HG02623 (cell line): Measurements from ENCODE around the gene ATF1.
"Not testable (repeated sequence)": the region's sequence is repeated elsewhere in the genome, so short reads cannot be mapped to it uniquely, and the experiment has no call there.

Experiments
- ATAC-seq: cut with Tn5 transposase; IDR thresholded peaks from one replicate; pipeline ENCODE4 v1.9.1; 2021; ENCODE audit warnings: moderate library complexity; ENCODE audit not compliant: unreplicated experiment

The ATF1 gene

DNA sequence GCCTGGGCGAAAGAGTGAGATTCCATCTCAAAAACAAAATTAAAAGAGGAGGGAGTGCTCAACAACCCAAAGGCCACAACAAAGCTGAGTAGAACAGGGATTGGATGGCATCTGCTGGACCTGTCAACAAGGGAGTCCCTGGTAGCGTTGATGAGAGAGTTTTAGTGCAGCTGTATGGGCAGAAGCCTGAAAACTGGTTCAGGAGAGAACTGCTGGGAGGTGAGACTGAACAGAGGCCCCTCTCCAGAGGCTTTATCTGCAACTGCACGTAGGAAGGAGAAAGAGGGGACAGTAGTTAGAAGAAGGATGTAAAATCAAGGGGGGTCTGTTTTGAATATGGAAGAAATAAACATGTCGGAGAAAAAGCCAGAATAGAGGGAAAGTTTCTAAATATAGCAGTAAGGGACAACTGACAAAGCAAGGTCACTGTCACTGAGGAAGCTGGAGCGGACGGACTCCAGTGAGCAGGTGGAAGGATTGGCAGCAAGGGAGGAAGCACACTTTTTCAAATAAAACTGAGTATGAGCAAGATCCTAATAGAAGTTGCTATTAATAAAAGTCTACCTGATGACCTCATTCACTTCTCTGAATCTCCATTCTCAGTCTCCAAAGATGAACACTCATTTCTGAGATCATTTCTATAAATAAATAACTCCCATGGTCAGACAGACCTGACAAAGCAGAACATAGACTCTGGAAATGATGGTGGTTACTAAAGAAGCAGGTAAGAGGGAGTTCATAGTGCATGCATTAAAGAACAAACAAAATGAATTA lies 11.8 kb upstream of the ATF1 start:
- no peak for ATAC-seq

DNA sequence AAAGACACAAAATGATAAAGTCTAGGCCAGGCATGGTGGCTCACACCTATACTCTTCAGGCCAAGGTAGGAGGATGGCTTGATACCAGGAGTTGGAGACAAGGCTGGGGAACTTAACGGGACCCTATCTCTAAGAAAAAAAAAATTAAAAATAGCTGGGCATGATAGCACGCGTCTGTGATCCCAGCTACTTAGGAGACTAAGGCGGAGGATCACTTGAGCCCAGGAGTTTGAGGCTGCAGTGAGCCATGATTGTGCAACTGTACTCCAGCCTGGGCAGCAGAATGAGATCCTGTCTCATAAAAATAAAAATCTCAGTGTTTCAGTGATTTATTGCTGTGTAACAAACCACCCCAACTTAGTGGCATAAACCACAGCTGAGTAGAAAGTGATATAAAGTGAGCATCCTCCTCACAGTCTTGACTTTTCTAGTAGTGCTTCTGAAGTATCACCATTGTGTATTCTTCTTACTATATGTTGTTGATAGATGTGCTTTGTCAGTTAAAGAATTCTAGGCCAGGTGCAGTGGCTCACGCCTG lies 10.6 kb upstream of the ATF1 start:
- no peak for ATAC-seq

DNA sequence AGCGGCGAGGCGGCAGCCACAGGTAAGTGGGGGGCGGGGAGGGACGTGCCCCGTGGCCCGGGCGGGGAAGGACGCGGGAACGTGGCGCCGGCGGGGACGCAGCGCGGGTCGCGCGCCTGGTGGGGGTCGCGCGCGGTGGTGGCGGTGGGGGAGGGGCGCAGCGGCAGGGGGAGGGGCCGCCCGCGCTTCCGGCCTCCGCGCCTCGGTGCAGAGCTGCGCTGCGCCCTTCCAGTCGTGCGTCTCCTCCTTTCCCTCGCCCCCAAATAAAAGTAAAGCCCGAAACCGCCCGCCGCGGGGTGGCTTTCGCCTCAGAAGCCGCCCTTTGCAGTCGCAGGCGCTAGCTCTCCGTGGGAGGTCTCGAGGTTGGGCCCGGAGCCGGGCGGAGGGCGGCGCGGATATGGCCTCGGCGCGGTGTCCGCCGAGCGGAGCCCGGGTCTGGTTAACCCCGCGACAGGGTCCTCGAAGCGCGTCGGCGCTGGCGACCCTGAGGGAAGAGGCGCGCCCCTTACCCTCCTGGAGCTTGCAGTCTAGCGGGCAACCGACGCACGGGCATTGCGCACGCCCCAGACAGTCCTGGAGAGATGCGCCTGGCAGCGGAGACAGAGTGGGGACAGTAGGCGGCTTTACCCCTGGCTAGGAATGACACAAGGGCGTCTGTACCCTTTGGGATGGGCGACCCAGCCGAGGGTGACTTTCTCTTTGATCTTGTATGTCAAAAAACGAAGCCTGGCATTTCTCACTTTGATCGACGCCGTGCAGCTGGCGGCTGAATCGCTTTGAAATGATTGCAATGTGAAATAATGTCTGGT lies 589 bp downstream of the ATF1 start:
- peak; percentile 37 for ATAC-seq

DNA sequence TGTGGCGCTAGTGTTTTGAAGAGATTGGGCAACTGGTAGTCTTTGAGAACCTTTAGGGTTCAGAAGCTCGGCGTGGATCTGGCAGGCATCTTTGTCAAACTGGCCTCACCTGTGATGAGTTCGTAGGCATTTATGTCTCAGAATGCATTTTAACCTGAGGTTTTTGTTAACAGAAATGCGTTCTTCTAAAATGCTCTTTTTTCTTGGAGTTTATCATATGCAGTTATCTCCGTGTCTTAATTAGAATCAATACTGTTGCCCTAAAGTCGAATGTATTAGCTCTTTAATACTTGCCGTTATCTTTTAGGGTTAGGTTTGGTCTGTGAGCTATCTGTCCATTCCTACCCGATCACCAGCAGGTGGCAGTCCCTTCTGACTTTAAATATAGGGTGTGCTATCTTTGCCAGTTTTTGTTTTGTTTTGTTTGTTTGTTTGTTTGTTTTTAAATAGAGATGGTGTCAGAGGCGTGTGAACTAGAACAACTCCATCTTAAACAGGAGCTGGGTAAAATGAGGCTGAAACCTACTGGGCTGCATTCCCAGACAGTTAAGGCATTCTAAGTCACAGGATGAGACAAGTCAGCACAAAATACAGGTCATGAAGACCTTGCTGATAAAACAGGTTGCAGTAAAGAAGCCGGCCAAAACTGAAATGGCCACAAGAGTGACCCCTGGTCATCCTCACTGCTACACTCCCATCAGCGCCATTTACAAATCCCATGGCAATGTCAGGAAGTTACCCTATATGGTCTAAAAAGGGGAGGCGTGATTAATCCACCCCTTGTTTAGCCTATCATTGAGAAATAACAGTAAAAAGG lies 1.4 kb downstream of the ATF1 start:
- ATAC-seq: no peak

DNA sequence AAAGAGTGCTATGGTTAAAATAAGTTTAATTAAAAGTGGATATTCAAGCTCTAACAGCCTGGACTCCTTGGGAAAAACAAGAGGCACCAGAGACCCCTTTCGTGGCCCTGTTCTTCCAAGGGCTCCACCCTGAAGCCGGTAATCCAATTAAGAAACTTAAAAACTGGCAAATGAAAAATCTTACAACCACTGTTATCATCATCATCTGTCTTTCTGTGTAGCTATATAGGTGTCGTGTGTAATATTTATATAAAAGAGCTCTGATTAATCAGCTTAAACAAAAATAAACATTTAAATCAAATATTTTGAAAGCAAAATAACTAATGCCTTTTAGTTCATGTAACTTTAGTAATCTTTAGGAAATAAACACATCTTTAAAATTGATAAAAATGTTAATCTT lies 4.5 kb downstream of the ATF1 start:
- no peak for ATAC-seq

DNA sequence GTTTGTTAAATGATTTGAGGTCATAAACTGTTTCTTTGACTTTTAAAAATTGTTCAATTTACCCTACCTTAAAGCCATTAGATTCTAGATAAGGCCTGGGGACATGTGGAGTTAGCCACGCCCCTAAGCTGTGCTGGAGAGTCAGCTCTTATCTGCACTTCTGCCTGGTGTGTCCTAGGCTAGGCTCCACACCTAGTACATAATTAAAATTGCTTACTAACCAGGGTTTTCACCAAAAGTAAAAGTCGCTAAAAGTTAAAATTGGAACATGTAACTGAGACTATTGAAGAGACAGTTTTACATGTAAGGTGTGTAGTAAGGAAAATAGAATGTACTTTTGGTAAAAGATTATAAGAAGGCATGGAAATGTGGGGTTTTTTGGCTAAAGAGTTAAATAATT lies 4.9 kb downstream of the ATF1 start:
- not testable (repeated sequence) for ATAC-seq

DNA sequence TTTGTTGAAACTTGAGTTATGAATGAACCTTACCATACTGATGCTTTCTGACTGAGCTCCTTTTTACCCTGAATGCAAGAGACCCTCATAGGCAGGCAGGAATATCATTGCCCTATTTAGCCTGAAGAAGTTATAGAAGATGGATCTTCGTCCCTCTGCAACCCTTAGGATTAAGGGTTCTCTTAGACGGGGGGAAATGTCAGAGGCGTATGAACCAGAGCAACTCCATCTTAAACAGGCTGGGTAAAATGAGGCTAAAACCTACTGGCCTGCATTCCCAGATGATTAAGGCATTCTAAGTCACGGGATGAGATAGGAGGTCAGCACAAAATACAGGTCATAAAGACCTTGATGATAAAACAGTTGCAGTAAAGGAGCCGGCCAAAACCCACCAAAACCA lies 7.5 kb downstream of the ATF1 start:
- ATAC-seq: no peak

DNA sequence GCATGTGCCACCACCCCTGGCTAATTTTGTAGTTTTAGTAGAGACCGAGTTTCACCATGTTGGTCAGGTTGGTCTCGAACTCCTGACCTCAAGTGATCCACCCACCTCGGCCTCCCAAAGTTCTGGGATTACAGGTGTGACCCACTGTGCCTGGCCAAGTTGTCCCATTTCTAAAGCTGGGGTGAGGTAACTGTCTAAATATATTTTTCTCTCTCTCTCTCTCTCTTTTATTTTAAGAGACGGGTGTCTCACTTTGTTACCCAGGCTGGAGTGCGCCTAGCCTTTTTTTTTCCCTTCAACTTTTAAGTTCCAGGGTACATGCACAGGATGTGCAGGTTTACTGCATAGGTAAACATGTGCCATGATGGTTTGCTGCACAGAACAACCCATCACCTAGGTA lies 8.6 kb downstream of the ATF1 start:
- no peak for ATAC-seq

DNA sequence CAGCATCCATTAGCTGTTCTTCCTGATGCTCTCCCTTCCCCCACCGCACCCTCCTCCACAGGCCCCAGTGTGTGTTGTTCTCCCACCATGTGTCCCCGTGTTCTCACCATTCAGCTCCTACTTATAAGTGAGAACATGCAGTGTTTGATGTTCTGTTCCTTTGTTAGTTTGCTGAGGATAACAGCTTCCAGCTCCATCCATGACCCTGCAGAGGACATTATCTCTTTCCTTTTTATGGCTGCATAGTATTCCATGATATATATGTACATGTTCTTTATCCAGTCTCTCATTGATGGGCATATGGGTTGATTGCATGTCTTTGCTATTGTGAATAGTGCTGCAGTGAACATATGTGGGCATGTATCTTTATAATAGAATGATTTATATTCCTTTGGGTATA lies 9.0 kb downstream of the ATF1 start:
- no peak for ATAC-seq

DNA sequence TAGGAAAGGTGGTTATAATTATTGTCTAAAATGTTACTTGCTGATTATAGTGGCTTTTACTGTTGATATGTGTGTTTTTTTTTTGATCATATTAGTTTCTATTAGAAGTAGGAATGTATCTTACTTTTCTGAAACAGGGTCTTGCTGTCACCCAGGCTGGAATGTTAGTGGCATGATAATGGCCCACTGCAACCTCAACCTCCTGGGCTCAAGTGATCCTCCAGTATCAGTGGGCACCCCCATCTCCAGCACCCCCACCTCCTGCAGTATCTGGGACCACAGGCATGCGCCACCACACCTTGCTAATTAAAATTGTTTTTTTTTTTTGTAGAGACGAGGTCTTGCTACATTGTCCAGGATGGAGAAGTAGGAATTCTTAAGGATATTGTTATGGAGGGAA lies 11.3 kb downstream of the ATF1 start:
- no peak for ATAC-seq

DNA sequence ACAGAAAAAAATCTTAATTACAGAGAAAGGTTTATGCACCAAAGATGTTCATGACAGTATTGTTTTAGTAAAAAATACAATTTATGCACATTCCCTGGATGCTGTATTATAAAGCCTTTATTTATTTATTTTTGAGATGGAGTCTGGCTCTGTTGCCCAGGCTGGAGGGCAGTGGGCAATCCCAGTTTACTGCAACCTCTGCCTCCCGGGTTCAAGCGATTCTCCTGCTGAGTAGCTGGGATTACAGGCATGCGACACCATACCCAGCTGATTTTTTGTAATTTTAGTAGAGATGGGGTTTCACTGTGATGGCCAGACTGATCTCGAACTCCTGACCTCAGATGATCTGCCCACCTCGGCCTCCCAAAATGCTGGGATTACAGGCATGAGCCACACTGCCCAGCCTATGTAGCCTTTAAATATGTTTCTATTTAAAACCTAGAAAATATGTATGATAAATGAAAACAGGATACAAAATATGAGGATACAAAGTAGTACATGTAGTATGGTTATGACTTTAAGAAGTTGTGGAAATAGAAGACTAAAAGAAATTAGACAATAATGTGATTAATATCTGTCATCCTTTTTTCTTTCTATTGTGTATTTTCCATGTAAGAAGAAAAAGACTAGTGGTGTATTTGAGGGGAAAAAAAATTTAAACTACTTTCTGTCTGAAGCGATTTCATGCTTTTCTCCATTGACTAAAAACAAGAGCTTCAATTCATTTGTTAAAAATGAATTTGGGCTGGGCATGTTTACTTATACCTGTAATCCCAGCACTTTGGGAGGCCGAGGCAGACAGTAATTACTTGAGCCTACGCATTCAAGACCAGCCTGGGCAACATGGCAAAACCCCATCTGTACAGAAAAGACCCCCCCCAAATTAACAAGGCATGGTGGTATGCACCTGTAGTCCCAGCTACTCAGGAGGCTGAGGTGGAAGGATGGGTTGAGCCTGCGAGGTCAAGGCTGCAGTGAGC lies 13.1 kb downstream of the ATF1 start:
- no peak for ATAC-seq

DNA sequence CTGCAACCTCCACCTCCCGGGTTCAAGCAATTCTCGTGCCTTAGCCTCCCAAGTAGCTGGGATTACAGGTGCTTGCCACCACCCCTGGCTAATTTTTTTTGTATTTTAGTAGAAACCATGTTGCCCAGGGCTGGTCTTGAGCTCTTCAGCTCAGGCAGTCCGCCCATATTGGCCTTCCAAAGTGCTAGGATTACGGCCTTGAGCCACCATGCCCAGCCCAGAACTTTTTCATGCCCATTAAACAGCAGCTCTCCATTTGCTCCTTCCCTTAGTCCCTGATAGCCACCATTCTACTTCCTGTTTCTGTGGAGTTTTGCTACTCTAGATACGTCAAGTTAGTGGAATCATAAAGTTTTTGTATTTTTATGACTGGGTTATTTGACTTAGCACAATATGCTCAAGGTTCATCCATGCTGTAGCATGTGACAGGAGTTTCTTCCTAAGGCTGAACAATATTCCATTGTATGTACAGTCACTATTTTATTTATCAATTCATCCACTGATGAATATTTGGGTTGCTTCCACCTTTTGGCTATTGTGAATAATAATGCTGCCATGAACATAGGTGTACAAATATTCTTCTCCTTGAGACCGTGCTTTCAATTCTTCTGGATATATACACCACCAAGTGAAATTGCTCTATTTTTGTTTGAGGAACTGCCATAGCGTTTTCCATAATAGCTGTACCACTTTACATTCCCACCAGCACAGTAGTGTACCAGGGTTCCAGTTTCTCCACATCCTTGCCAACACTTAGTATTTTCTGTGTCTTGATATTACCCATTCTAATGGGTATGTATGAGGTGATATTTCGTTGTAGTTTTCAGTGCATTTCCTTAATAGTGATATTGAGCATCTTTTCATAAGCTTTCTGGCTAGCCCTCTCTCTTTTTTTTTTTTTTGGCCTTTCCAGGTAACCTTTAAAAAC lies 15.0 kb downstream of the ATF1 start:
- ATAC-seq: no peak

DNA sequence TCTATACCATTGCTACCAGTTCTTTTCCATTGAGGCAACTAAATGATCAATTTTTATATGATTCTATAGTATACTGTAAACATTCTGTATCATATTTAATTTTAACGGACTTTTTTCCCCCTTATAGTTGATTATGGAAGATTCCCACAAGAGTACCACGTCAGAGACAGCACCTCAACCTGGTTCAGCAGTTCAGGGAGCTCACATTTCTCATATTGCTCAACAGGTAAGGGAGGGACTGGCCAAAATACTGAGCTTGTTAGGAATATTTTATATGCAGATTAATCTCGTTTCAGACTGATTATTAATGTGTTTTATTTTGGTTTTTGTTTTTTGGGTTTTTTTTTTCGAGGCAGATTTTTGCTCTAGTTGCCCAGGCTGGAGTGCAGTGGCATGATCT lies 16.1 kb downstream of the ATF1 start:
- ATAC-seq: no peak

DNA sequence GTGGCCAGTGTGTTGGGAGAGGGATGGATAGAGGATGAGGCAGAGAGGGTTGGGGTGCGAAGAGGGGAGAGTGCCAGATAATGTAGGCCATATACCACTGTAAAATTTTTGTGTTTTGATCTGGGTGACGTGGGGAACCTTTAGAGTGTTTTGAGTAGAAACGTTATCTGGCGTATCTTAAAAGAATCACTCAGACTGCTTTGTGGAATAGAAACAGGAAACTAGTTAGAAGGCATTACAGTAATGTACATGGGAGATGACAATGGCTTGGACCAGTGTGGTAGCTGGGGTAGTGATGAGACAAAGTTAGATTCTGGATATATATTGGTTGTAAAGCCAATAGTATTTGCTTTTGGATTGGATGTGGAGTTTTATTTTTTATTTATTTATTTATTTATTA lies 20.6 kb downstream of the ATF1 start:
- ATAC-seq: no peak

DNA sequence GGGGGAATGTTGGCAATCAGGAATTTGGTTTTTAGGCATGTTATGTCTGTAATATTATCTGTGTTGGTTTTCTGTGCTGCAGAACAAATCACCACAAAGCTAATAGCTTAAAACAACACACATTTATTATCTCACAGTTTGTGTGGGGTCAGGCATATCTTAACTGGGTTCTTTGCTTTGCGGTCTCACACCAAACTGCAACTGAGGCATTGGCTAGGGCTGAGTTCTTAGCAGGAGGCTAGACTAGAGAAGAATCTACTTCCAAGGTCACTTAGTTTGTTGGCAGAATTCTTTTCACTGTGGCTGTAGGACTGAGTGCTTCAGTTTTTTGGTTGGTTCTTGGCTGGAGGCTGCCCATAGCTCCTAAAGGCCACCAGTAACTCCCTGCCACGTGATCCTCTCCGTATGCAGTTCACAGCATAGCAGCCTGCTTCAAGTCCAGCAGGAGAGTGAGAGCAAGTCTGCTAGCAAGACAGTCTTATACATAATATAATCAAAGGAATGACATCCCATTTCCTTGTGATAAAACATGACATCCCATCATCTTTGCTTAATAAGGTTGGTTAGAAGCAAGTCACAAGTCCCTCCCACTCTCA lies 21.6 kb downstream of the ATF1 start:
- no peak for ATAC-seq

DNA sequence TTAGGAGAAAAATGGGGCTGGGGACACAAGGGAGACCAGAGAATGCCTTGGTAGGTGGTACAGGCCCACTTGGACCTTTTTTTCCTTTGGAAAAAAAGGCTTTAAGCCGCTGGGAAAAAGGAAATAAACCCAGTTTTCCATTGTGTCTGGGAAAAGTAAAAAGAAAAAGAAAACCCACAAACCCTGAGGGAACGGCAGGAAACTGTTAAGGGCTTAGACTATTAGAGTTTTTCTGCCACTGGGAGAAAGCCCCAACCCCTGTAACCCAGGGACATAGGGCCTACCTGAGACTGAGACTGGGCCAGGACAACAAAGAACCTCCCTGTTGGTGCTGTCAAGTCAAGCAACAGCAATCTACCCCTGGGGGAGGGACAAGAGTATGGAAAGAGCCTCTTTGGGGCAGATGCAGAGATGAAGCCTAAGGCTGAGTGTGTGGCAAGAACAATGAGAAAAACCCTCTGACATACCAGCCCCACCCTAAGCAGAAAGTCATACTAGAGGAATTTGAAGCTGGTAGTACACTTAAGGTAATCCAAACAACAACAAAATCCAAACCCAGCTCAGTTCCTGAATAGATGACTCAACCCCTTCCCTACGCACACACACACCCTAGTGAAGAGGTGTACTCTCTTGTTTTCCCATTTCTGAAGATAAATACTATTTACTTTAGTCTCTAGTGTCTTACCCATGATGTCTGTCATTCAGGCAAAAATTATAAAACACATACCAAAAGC lies 22.8 kb downstream of the ATF1 start:
- no peak for ATAC-seq

DNA sequence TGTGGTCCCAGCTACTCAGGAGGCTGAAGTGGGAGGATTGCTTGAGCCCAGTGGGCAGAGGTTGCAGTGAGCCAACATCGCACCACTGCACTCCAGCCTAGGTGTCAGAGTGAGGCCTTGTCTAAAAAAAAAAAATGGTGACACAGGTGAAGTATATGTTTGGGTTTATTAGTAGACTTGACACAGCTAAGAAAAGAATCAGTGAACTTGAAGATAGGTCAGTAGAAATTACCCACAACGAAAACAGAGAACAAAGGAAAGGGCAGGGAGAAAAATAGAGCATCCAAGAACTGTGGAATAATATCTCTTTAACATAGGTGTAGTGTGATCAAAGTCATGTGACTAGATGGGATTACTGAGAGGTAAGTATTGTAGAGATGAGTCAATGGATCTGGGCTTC lies 23.7 kb downstream of the ATF1 start:
- ATAC-seq: no peak

DNA sequence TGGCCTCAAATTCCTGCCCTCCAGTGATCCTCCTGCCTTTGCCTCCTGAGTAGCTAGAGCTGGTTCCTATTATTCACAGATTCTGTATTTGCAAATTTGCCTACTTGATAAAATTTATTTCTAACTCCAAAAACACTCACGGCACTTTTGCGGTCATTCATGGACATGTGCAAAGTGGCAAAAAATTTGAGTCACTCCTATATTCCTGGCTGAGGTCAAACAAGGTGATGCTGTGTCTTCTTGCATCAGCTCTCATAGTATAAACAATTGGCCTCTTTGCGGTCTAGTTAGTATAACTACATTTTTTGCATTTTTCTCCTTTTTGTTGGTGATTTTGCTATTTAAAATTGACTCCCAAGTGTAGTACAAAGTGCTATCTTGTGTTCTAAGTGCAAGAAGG lies 24.7 kb downstream of the ATF1 start:
- no peak for ATAC-seq
